GM19023 (cell line): ENCODE results near the gene CNOT6.

Experiments used
- ATAC-seq: cut with Tn5 transposase; IDR thresholded peaks from one replicate; pipeline ENCODE4 v1.9.1; 2021; ENCODE audit warnings: mild to moderate bottlenecking, moderate library complexity; ENCODE audit not compliant: unreplicated experiment

CNOT6 gene

GRCh38 chr5:180613814-180614188 is 119.6 kb downstream of the CNOT6 start:
- ATAC-seq: no peak

GRCh38 chr5:180618487-180618828 is 124.3 kb downstream of the CNOT6 start:
- ATAC-seq: no peak

- ATAC-seq: no peak
These were observed 124.8 kb downstream of the CNOT6 start for GRCh38 chr5:180618829-180619562.

- ATAC-seq: no peak
These were observed 125.4 kb downstream of the CNOT6 start for GRCh38 chr5:180619563-180619915.

GRCh38 chr5:180620014-180620413 is 125.8 kb downstream of the CNOT6 start:
- ATAC-seq: no peak

- no peak for ATAC-seq
These were observed 127.1 kb downstream of the CNOT6 start for GRCh38 chr5:180621311-180621710.

GRCh38 chr5:180622910-180623309 is 128.7 kb downstream of the CNOT6 start:
- no peak for ATAC-seq

- ATAC-seq: no peak
These were observed 129.2 kb downstream of the CNOT6 start for GRCh38 chr5:180623411-180623834.

GRCh38 chr5:180623844-180624243 is 129.7 kb downstream of the CNOT6 start:
- ATAC-seq: no peak

GRCh38 chr5:180624587-180624986 is 130.4 kb downstream of the CNOT6 start:
- ATAC-seq: no peak

GRCh38 chr5:180625125-180625790 is 131.1 kb downstream of the CNOT6 start:
- no peak for ATAC-seq

GRCh38 chr5:180625791-180626660 is 131.8 kb downstream of the CNOT6 start:
- no peak for ATAC-seq

- no peak for ATAC-seq
These were observed 132.6 kb downstream of the CNOT6 start for GRCh38 chr5:180626661-180627385.

- no peak for ATAC-seq
These were observed 133.4 kb downstream of the CNOT6 start for GRCh38 chr5:180627386-180628120.
